ENCODE results near the gene ZBTB17. TPM values are rescaled to one million over a fixed set of nuclear protein-coding genes. Genes with fewer than 3 reads are reported as not detected.

Gene ZBTB17
- total RNA-seq, 1 experiment from 2014 or later, result 32.0 TPM

- TF ChIP-seq OVOL2 (CRISPR knock-in tag; IDR thresholded peaks at IDR 0.05; ENCODE audit: borderline replicate concordance), result no peak
- TF ChIP-seq NFYB (CRISPR knock-in tag; conservative IDR thresholded peaks at IDR 0.05; ENCODE audit: low read depth), result no peak
- TF ChIP-seq ZNF512 (CRISPR knock-in tag; IDR thresholded peaks at IDR 0.05; ENCODE audit: borderline replicate concordance), result no peak
- no peak for TF ChIP-seq SOX15 (CRISPR knock-in tag; IDR thresholded peaks at IDR 0.05)
These were observed 59.5 kb downstream of the ZBTB17 start (continued) for GRCh38 chr1:15916417-15916816.

GRCh38 chr1:15915991-15916390 is 59.9 kb downstream of the ZBTB17 start:
- peak overlapping the region; percentile 62 for H3K27ac Mint-ChIP-seq
- H3K27me3 Mint-ChIP-seq (ENCODE audit: low read depth), result no peaks in the 10 kb centered on the region
- H3K4me1 Mint-ChIP-seq, result no peaks in the 10 kb centered on the region
- ChIA-PET POLR2A (no interaction called here), CTCF (interaction anchor here (0.5 to 2.0 kb wide), 3 partner anchors 11 to 709 kb away, joined by 3 to 5 read pairs (median 3); no protein-coding TSS in a partner anchor)
- no peak for DNase-seq (ENCODE audit: low spot score)
- H3K36me3 Mint-ChIP-seq, result peaks cover 55% of the 10 kb centered on the region
- no peaks in the 10 kb centered on the region for H3K9me3 Mint-ChIP-seq
- no peak overlapping the region for H3K4me3 Mint-ChIP-seq
- no peak for TF ChIP-seq AR (CRISPR knock-in tag; IDR thresholded peaks at IDR 0.05)
- no peak for TF ChIP-seq NR3C1 (CRISPR knock-in tag; conservative IDR thresholded peaks at IDR 0.05; ENCODE audit: low read depth)
- no peak for TF ChIP-seq ZBTB43 (CRISPR knock-in tag; IDR thresholded peaks at IDR 0.05)
- no peak for TF ChIP-seq ZNF263 (CRISPR knock-in tag; IDR thresholded peaks at IDR 0.05; ENCODE audit: low read depth)
- TF ChIP-seq MAX (CRISPR knock-in tag; IDR thresholded peaks at IDR 0.05), result no peak
- no peak for TF ChIP-seq PREB (CRISPR knock-in tag; IDR thresholded peaks at IDR 0.05; ENCODE audit: borderline replicate concordance)
- no peak for TF ChIP-seq CREM (CRISPR knock-in tag; IDR thresholded peaks at IDR 0.05)
- TF ChIP-seq ZNF423 (CRISPR knock-in tag; IDR thresholded peaks at IDR 0.05), result no peak
- TF ChIP-seq GRHL2 (CRISPR knock-in tag; IDR thresholded peaks at IDR 0.05; ENCODE audit: insufficient replicate concordance, severe bottlenecking), result no peak
- no peak for TF ChIP-seq TEAD4 (CRISPR knock-in tag; IDR thresholded peaks at IDR 0.05)
- no peak for TF ChIP-seq E2F1 (CRISPR knock-in tag; IDR thresholded peaks at IDR 0.05)
- TF ChIP-seq ZNF512 (CRISPR knock-in tag; IDR thresholded peaks at IDR 0.05; ENCODE audit: borderline replicate concordance), result no peak
- ATAC-seq, result no peak

All from WTC11 (cell line).